H9 (cell line): ENCODE data around the gene BANP. TPM values are rescaled to one million over a fixed set of nuclear protein-coding genes. Genes with fewer than 3 reads are reported as not detected.

Experiments
- DNase-seq: peaks from one replicate; pipeline ENCODE4 v3.0.0-alpha.2; 2017
- H2AFZ ChIP-seq: one replicate; pipeline ENCODE4 v1.6.1; 2013; ENCODE audit warnings: mild to moderate bottlenecking, low read length, control low read depth, moderate library complexity
- H2AK5ac ChIP-seq: 2 replicates; pipeline ENCODE4 v1.6.1; 2013; ENCODE audit warnings: low read length, control low read depth, mixed read lengths; ENCODE audit not compliant: insufficient read length
- H2BK120ac ChIP-seq: one replicate; pipeline ENCODE4 v1.6.1; 2013; ENCODE audit warnings: low read depth, mild to moderate bottlenecking, low read length, control low read depth, inconsistent platforms; ENCODE audit not compliant: poor library complexity, severe bottlenecking
- H2BK12ac ChIP-seq: 2 replicates; pipeline ENCODE4 v1.6.1; 2013; ENCODE audit warnings: low read length, control low read depth, mixed read lengths, low read depth; ENCODE audit not compliant: insufficient read length
- H2BK15ac ChIP-seq: 2 replicates; pipeline ENCODE4 v1.6.1; 2013; ENCODE audit warnings: low read depth, low read length, control low read depth
- H2BK20ac ChIP-seq: one replicate; pipeline ENCODE4 v1.6.1; 2013; ENCODE audit warnings: low read depth, mild to moderate bottlenecking, low read length, control low read depth, inconsistent platforms; ENCODE audit not compliant: poor library complexity, severe bottlenecking
- H2BK5ac ChIP-seq: 2 replicates; pipeline ENCODE4 v1.6.1; 2013; ENCODE audit warnings: low read length, control low read depth, mixed read lengths; ENCODE audit not compliant: insufficient read length
- H3K14ac ChIP-seq: 2 replicates; pipeline ENCODE4 v1.6.1; 2013; ENCODE audit warnings: low read length, control low read depth; ENCODE audit not compliant: insufficient read depth
- H3K18ac ChIP-seq: 2 replicates; pipeline ENCODE4 v1.6.1; 2013; ENCODE audit warnings: low read depth, mild to moderate bottlenecking, mixed read lengths, low read length, control low read depth; ENCODE audit not compliant: insufficient read length
- H3K23ac ChIP-seq: 2 replicates; pipeline ENCODE4 v1.6.1; 2013; ENCODE audit warnings: low read length, control low read depth, mixed read lengths, low read depth; ENCODE audit not compliant: insufficient read length
- H3K23me2 ChIP-seq: 2 replicates; pipeline ENCODE4 v1.6.1; 2013; ENCODE audit warnings: low read depth, mild to moderate bottlenecking, mixed read lengths, low read length, control low read depth; ENCODE audit not compliant: insufficient read length, poor library complexity, severe bottlenecking
- H3K27ac ChIP-seq: 2 replicates; pipeline ENCODE4 v1.5.1; 2013; ENCODE audit warnings: low read length, control low read depth, mixed read lengths, low read depth; ENCODE audit not compliant: insufficient read length
- H3K27me3 ChIP-seq: 2 replicates; pipeline ENCODE4 v1.6.1; 2013; ENCODE audit warnings: low read length, control low read depth, inconsistent platforms; ENCODE audit not compliant: insufficient read depth
- H3K4ac ChIP-seq: 2 replicates; pipeline ENCODE4 v1.6.1; 2013; ENCODE audit warnings: low read depth, mild to moderate bottlenecking, control low read depth, inconsistent platforms, low read length, moderate library complexity
- H3K4me1 ChIP-seq: 2 replicates; pipeline ENCODE4 v1.6.1; 2013; ENCODE audit warnings: low read length, control low read depth, inconsistent platforms; ENCODE audit not compliant: insufficient read depth
- H3K4me2 ChIP-seq: 2 replicates; pipeline ENCODE4 v1.6.1; 2013; ENCODE audit warnings: low read length, control low read depth, mixed read lengths; ENCODE audit not compliant: insufficient read length, insufficient read depth
- H3K56ac ChIP-seq: 2 replicates; pipeline ENCODE4 v1.6.1; 2013; ENCODE audit warnings: low read depth, mild to moderate bottlenecking, mixed read lengths, low read length, control low read depth; ENCODE audit not compliant: insufficient read length
- H3K79me1 ChIP-seq: 2 replicates; pipeline ENCODE4 v1.6.1; 2013; ENCODE audit warnings: low read depth, mild to moderate bottlenecking, moderate library complexity, low read length, control low read depth, inconsistent platforms; ENCODE audit not compliant: insufficient read depth, poor library complexity, severe bottlenecking
- H3K79me2 ChIP-seq: 2 replicates; pipeline ENCODE4 v1.6.1; 2013; ENCODE audit warnings: low read length, control low read depth, inconsistent platforms; ENCODE audit not compliant: insufficient read depth
- H3K9ac ChIP-seq: 2 replicates; pipeline ENCODE4 v1.6.1; 2013; ENCODE audit warnings: low read length, control low read depth, mixed read lengths; ENCODE audit not compliant: insufficient read length; ENCODE audit errors: extremely low read depth
- H3K9me3 ChIP-seq: one replicate; pipeline ENCODE4 v1.6.1; 2013; ENCODE audit warnings: low read depth, low read length, inconsistent platforms; ENCODE audit not compliant: control insufficient read depth
- H3T11ph ChIP-seq: one replicate; pipeline ENCODE4 v1.6.1; 2013; ENCODE audit warnings: mild to moderate bottlenecking, low read length, control low read depth, inconsistent platforms
- H4K20me1 ChIP-seq: one replicate; pipeline ENCODE4 v1.6.1; 2013; ENCODE audit not compliant: control insufficient read depth, insufficient read length, insufficient read depth
- H4K5ac ChIP-seq: 2 replicates; pipeline ENCODE4 v1.6.1; 2013; ENCODE audit warnings: low read depth, mild to moderate bottlenecking, mixed read lengths, low read length, control low read depth; ENCODE audit not compliant: insufficient read length
- H4K8ac ChIP-seq: replicated peaks from 2 replicates; pipeline ENCODE4 v1.6.1; 2013; ENCODE audit warnings: low read length, control low read depth, mixed read lengths, low read depth; ENCODE audit not compliant: insufficient read length
- H4K91ac ChIP-seq: 2 replicates; pipeline ENCODE4 v1.6.1; 2013; ENCODE audit warnings: low read depth, mild to moderate bottlenecking, moderate library complexity, mixed read lengths, low read length, control low read depth; ENCODE audit not compliant: insufficient read length
- H3K27ac Mint-ChIP-seq, 3 experiments: 2 replicates in 2 of 3; 3 replicates in 1 of 3; pipeline ENCODE4 v1.8.0; 2020 to 2021; ENCODE audit warnings: mixed read lengths in 3 of 3, mild to moderate bottlenecking in 1 of 3, moderate library complexity in 1 of 3
- H3K27me3 Mint-ChIP-seq: 2 replicates; pipeline ENCODE4 v1.8.0; 2021; ENCODE audit warnings: low read depth, mild to moderate bottlenecking, moderate library complexity, mixed read lengths
- H3K36me3 Mint-ChIP-seq, 3 experiments: 2 replicates in 2 of 3; 3 replicates in 1 of 3; pipeline ENCODE4 v1.8.0; 2020 to 2021; ENCODE audit warnings: low read depth in 3 of 3, mixed read lengths in 3 of 3; ENCODE audit not compliant: insufficient read depth in 1 of 3
- H3K4me1 Mint-ChIP-seq, 2 experiments: 2 replicates each; pipeline ENCODE4 v1.8.0; 2020; ENCODE audit warnings: mixed read lengths in 2 of 2
- H3K4me3 Mint-ChIP-seq, 2 experiments: 2 replicates in 1 of 2; 3 replicates in 1 of 2; pipeline ENCODE4 v1.8.0; 2020 to 2021; ENCODE audit warnings: mild to moderate bottlenecking in 2 of 2, mixed read lengths in 2 of 2, moderate library complexity in 1 of 2
- H3K9me3 Mint-ChIP-seq, 2 experiments: 2 replicates in 1 of 2; 3 replicates in 1 of 2; pipeline ENCODE4 v1.8.0; 2020; ENCODE audit warnings: mild to moderate bottlenecking in 2 of 2, mixed read lengths in 2 of 2, moderate library complexity in 1 of 2
- CTCF ChIP-seq: fragments of 200-600 bp; sonication (generic); conservative IDR thresholded peaks from 3 replicates; pipeline ENCODE4 v1.8.0; 2021; ENCODE audit warnings: antibody characterized with exemption, mild to moderate bottlenecking
- WGBS: extraction: QIAGEN DNeasy Blood & Tissue Kit; methylation state at CpG from one replicate; pipeline ENCODE4 v1.1.7; 2013; ENCODE audit warnings: missing lambda C conversion rate, low lambda C conversion rate, mixed read lengths; ENCODE audit not compliant: insufficient read length; ENCODE audit errors: extremely low coverage; 5-methylcytosine and 5-hydroxymethylcytosine counted together
- total RNA-seq: library from RNA; stranded (reverse); gene quantifications from 2 replicates; pipeline ENCODE4 v1.2.1, GENCODE V29; 2021

Gene BANP
- total RNA-seq, 1 experiment from 2014 or later: 24.9 TPM

DNA sequence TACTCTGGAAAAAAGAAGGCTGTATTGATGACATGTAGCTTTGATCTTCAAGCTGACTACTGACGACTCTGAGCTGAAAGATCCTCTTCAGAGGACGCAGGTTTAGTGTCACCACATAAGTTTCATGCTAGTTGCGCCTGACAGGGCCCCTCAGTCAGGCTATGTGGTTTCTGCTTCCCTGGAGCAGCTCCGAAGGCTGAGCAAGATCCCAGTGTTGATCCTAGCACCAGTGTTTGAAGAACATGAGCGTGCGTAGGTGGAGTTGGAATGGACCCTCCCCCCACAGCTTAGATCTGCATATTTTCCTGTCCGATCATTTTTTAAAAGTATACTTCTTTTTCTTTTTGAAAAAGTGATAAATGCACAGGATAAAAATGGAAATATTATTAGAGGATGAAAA, 17.3 kb downstream of the BANP start:
- H4K20me1 ChIP-seq: no peaks in the 10 kb centered on the region
- no peak overlapping the region for H3K18ac ChIP-seq
- Mint-ChIP-seq H3K4me3 (no peak overlapping the region; a peak in 1 of 5 replicates), H3K27ac (peak overlapping the region in 2 of 3 experiments; percentile 81 to 89; a peak in 4 of 7 replicates), H3K9me3 (peaks cover 21 to 24% of the 10 kb centered on the region in 2 experiments), H3K27me3 (peaks cover 1% of the 10 kb centered on the region; the same call in 1 of the 2 replicates), H3K4me1 (peaks cover 21 to 23% of the 10 kb centered on the region in 2 experiments), H3K36me3 (peaks cover 24 to 26% (median 25%) of the 10 kb centered on the region in 3 experiments)
- H3K4me1 ChIP-seq: no peaks in the 10 kb centered on the region
- no CpG with 5 or more reads among the region's 7 CpGs for WGBS
- no peak overlapping the region for H2AFZ ChIP-seq
- no peak overlapping the region for H4K91ac ChIP-seq
- H2BK20ac ChIP-seq: no peak overlapping the region
- H3K23me2 ChIP-seq: no peaks in the 10 kb centered on the region
- H2BK120ac ChIP-seq: no peak overlapping the region
- H3K27me3 ChIP-seq: no peaks in the 10 kb centered on the region
- H3K27ac ChIP-seq: no peak overlapping the region
- no peak overlapping the region for H3K4me2 ChIP-seq
- H2AK5ac ChIP-seq: no peak overlapping the region
- no peak overlapping the region for H2BK12ac ChIP-seq
- no peak for DNase-seq
- no peaks in the 10 kb centered on the region for H3K9me3 ChIP-seq
- H2BK15ac ChIP-seq: no peak overlapping the region
- no peak for TF ChIP-seq CTCF
- no peak overlapping the region for H3K23ac ChIP-seq
- no peak overlapping the region for H3K4ac ChIP-seq
- no peak overlapping the region for H2BK5ac ChIP-seq
- no peak overlapping the region for H3K9ac ChIP-seq
- H3K56ac ChIP-seq: no peak overlapping the region
- H4K5ac ChIP-seq: no peak overlapping the region
- peaks cover 27% of the 10 kb centered on the region; the same call in 1 of the 2 replicates for H3K79me2 ChIP-seq
- no peak overlapping the region for H4K8ac ChIP-seq
- H3K14ac ChIP-seq: no peak overlapping the region
- no peak overlapping the region for H3T11ph ChIP-seq
- H3K79me1 ChIP-seq: peaks cover 10% of the 10 kb centered on the region
